Ovary (tissue), 9 donors: ENCODE data around the gene CADM2. TPM values are rescaled to one million over a fixed set of nuclear protein-coding genes. Genes with fewer than 3 reads are reported as not detected.

ENCODE experiments used
- DNase-seq, 5 donors: peaks; one replicate each; pipeline ENCODE4 v3.0.0-alpha.2; 2019 to 2020
- H3K27ac ChIP-seq, 2 donors: fragments of 200-600 bp; one replicate each; pipeline versions ENCODE4 v1.5.1 to v1.8.0; 2019 to 2022
- H3K27me3 ChIP-seq: fragments of 200-600 bp; one replicate; pipeline ENCODE4 v1.8.0; 2022
- H3K36me3 ChIP-seq: fragments of 200-600 bp; sonication (generic); one replicate; pipeline ENCODE4 v1.5.1; 2019
- H3K4me1 ChIP-seq: one replicate; pipeline ENCODE4 v1.8.1; 2013; ENCODE audit warnings: mild to moderate bottlenecking, moderate library complexity; ENCODE audit not compliant: insufficient read depth
- H3K4me3 ChIP-seq: fragments of 200-600 bp; sonication (generic); one replicate; pipeline ENCODE4 v1.5.1; 2017
- H3K9me3 ChIP-seq, 2 donors: fragments of 200-600 bp in 1 of 2; sonication (generic) in 1 of 2; one replicate each; pipeline versions ENCODE4 v1.5.1 to v1.8.1; 2013 to 2019; ENCODE audit warnings: mild to moderate bottlenecking in 1 of 2, moderate library complexity in 1 of 2
- CTCF ChIP-seq, 3 donors: fragments of 450-650 bp in 2 of 3; fragments of 200-600 bp in 1 of 3; IDR thresholded peaks; one replicate each; pipeline versions ENCODE4 v1.5.1 to v1.8.0; 2016 to 2022; ENCODE audit warnings: antibody characterized with exemption in 3 of 3, mild to moderate bottlenecking in 1 of 3
- EP300 ChIP-seq: sonication (generic); formaldehyde crosslinking; IDR thresholded peaks from one replicate; pipeline ENCODE4 v1.6.1; 2017; ENCODE audit warnings: antibody characterized with exemption
- POLR2A ChIP-seq: fragments of 450-650 bp; IDR thresholded peaks from one replicate; pipeline ENCODE4 v1.6.1; 2017; ENCODE audit warnings: antibody characterized with exemption, mild to moderate bottlenecking, moderate library complexity
- WGBS, 3 donors: extraction: QIAGEN DNeasy Blood & Tissue Kit in 1 of 3; methylation state at CpG; one replicate each; pipeline versions ENCODE4 v1.1.5 to v1.1.7; 2013 to 2017; 5-methylcytosine and 5-hydroxymethylcytosine counted together
- intact Hi-C, 4 donors: fragments of 100-400 bp; cut with DNase I; formaldehyde crosslinking; loops; one replicate each; pipeline versions ENCODE4 v1.11.0 to v1.15.1; 2022 to 2023
- polyA plus RNA-seq, 2 donors: library from polyadenylated mRNA; stranded (reverse); fragments of 200-250 nt in 1 of 2; fragments of 350-450 nt in 1 of 2; fragmentation: Illumina TruSeq in 1 of 2; extraction: RNeasy Lipid Tissue Mini Kit (QIAGEN cat#74804) in 1 of 2; gene quantifications; one replicate each; pipeline ENCODE4 v1.2.3, GENCODE V29; 2013 to 2014
- total RNA-seq, 7 donors: library from RNA; depleted of rRNA in 2 of 7; stranded (reverse); fragments of >200 nt in 2 of 7; fragmentation: NEBNext Ultra II Directional in 3 of 7; extraction: Animal tissue kit (Norgen Biotek cat#: 25700) in 3 of 7; gene quantifications; one replicate each; pipeline versions ENCODE4 v1.1.0 to v1.2.4, GENCODE V29; 2016 to 2023
- donor health status: DM: no; HTN: no; CAD: no; lungs with moderate emphysema.
- donor health status: DM: no; HTN: no; CAD: no.
- donor health status: Bipolar disorder and iron deficiency.
- donor health status: DM: yes; HTN: yes; CAD: no.
- donor health status: DM: no; HTN: no; CAD: no.
- donor health status: DM: yes; HTN: yes; CAD: no.

The CADM2 gene
- total and polyA plus RNA-seq, 9 donors: 0.20 to 1.9 (median 0.69) TPM

DNA sequence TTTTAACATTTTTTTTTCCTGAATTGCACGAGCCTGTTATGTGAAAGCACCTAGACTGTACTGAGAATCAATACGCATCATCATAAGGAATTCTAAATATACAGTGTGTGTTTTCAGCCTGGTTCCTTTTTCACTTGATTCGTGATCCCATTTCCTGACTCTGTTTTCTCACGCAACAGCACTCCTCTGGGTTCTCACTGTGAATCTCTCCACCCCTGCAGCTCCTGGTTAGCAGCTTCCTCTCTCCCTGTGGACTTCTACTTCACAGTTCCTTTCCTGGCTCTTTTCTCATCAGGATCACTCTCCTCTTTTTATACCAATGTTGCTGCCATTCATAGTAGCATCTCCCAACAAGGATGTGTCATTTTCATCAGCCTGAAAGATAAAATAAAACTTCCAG, 297.2 kb downstream of the CADM2 start:
- no peak overlapping the region for H3K27ac ChIP-seq
- H3K4me3 ChIP-seq: no peak overlapping the region
- DNase-seq: no peak
- no peaks in the 10 kb centered on the region for H3K4me1 ChIP-seq
- no peak for TF ChIP-seq EP300
- no peak for TF ChIP-seq POLR2A
- TF ChIP-seq CTCF (IDR thresholded peaks at IDR 0.05): no peak
- WGBS, 3 donors: 32 to 44% (median 42%) methylated on average over 4 of the region's 4 CpGs
- intact Hi-C loops: no loop called here
- H3K27me3 ChIP-seq: no peaks in the 10 kb centered on the region
- no peaks in the 10 kb centered on the region for H3K36me3 ChIP-seq
- H3K9me3 ChIP-seq: no peaks in the 10 kb centered on the region

GRCh38 chr3:85258326-85258725, 299.5 kb downstream of the CADM2 start:
- H3K4me3 ChIP-seq: no peak overlapping the region
- WGBS, 3 donors: 88 to 93% (median 91%) methylated on average over 5 of the region's 5 CpGs
- no peaks in the 10 kb centered on the region for H3K36me3 ChIP-seq
- no peaks in the 10 kb centered on the region for H3K4me1 ChIP-seq
- no peak overlapping the region for H3K27ac ChIP-seq
- intact Hi-C loops: no loop called here
- H3K9me3 ChIP-seq: no peaks in the 10 kb centered on the region
- no peak for TF ChIP-seq POLR2A
- no peak for TF ChIP-seq CTCF (IDR thresholded peaks at IDR 0.05)
- TF ChIP-seq EP300: no peak
- no peaks in the 10 kb centered on the region for H3K27me3 ChIP-seq
- DNase-seq: no peak

DNA sequence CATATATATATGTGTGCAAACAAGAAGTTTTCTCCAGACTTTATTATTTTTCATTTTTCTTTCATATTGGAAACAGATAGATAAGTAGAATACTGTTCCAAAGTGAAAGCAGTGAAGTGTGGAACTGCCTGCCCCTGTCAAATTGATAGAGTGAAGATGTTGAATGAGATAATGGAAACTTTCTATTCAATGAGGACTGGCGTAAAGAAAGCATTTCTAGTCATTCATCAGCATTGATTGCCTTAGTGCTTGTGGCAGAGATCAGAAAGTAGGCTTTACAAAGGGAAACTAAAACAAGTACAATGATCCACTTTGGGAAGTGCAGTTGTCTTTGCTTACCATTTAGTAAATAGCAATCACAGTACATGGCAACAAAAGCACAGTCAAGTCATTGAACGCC, 300.0 kb downstream of the CADM2 start:
- Histone ChIP-seq H3K27ac (no peak overlapping the region), H3K4me3 (no peak overlapping the region), H3K9me3 (no peaks in the 10 kb centered on the region), H3K27me3 (no peaks in the 10 kb centered on the region), H3K36me3 (no peaks in the 10 kb centered on the region), H3K4me1 (no peaks in the 10 kb centered on the region)
- intact Hi-C loops: no loop called here
- DNase-seq: no peak
- TF ChIP-seq POLR2A (no peak), EP300 (no peak), CTCF (IDR thresholded peaks at IDR 0.05) (no peak)
- 85 to 90% (median 89%) methylated on average over 2 of the region's 2 CpGs for WGBS, 3 donors

DNA sequence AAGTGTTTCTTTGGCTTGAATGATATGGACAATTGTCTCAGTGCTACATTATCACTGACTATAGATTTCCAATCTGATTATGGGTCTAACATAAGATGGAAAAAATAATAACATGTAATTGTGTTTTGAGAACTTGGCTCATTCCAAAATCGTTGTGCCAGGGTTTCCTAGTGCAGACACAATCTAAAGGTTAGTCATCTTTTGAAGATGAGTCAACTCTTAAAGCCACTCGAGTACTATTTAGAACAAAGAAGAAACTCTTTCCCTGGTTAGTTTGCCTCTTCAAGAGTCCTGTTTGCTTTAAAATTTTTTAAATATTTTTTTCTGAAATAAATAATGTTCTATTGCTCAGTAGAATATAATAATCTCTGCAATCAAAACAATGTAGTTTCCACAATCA, 301.0 kb downstream of the CADM2 start:
- Histone ChIP-seq H3K27me3 (no peaks in the 10 kb centered on the region), H3K4me1 (no peaks in the 10 kb centered on the region), H3K27ac (no peak overlapping the region), H3K4me3 (no peak overlapping the region), H3K36me3 (no peaks in the 10 kb centered on the region), H3K9me3 (no peaks in the 10 kb centered on the region)
- intact Hi-C loops: no loop called here
- TF ChIP-seq POLR2A: no peak
- no peak for TF ChIP-seq EP300
- TF ChIP-seq CTCF (IDR thresholded peaks at IDR 0.05): no peak
- DNase-seq: no peak
- WGBS, 3 donors: 48 to 60% (median 51%) methylated on average over 2 of the region's 2 CpGs

DNA sequence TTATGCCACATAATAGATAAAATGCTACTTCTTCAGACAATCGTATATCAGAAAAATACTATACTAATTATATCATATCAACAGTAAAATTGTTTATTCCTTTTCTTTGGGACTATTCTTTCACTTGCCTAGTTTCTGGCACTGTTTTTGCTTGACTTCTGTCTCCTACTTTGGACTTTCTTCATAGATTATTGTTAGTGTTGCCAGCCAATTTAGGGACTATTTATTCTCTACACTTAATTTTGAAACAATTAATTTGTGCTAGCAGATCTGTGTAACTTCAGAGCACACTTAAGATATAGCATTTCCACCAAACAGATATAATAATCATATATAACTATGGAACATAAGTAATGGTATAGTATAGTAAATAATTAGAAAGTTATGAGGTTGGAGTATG, 305.6 kb downstream of the CADM2 start:
- H3K9me3 ChIP-seq: no peaks in the 10 kb centered on the region
- H3K36me3 ChIP-seq: no peaks in the 10 kb centered on the region
- WGBS, 3 donors: 59 to 68% (median 63%) methylated on average over 1 of the region's 1 CpG
- DNase-seq: no peak
- intact Hi-C loops: no loop called here
- no peaks in the 10 kb centered on the region for H3K4me1 ChIP-seq
- H3K4me3 ChIP-seq: no peak overlapping the region
- H3K27me3 ChIP-seq: no peaks in the 10 kb centered on the region
- H3K27ac ChIP-seq: no peak overlapping the region
- no peak for TF ChIP-seq POLR2A
- TF ChIP-seq CTCF (IDR thresholded peaks at IDR 0.05): no peak
- no peak for TF ChIP-seq EP300
